ENCODE results near the gene UCN3.

Gene UCN3, protein sequence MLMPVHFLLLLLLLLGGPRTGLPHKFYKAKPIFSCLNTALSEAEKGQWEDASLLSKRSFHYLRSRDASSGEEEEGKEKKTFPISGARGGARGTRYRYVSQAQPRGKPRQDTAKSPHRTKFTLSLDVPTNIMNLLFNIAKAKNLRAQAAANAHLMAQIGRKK

GRCh38 chr10:5364890-5365338 lies at the start of gene UCN3:
TSS of gene UCN3 (plus strand) at chr10:5364966. CDS start at chr10:5373721, 8,755 bp downstream.
- DNase-seq (ENCODE audit: low read depth), result no peak

- peak; percentile 79 for DNase-seq (ENCODE audit: low read depth)
Measured at GRCh38 chr10:5317547-5318107, 47.1 kb upstream of the UCN3 start.

DNA sequence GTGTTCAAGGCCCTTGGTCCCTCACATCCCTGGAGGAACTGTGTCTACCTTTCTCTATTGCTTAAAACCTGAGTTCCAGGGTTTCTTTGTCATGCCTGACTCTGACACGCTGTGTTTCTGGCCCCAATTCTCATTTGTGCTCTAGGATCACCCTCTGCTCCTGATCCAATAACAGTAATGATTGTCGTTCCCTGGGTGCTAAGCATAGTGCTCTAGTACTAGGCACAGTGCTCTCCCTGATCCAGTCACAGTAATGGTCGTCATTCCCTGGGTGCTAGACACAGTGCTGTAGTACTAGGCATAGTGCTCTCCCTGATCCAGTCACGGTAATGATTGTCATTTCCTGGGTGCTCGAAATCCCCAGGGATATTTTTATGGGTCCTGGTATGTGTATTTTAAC lies 46.6 kb upstream of the UCN3 start:
- DNase-seq (ENCODE audit: low read depth), result no peak

DNA sequence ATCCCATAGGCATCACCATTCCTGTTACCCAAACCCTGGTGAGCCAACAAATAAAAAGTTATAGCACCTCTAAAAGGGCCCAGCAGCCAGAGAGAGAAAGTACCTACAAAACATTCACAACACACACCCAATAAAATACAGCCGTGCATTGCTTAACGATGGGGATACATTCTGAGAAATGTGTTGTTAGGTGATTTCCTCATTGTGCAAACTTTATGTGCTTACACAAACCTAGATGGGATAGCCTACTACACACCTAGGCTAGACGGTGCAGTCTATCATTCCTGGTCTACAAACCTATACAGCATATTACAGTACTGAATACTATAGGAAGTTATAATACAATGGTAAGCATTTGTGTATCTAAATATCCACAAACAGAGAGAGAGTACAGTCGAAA lies 44.9 kb upstream of the UCN3 start:
- no peak for DNase-seq (ENCODE audit: low read depth)

DNA sequence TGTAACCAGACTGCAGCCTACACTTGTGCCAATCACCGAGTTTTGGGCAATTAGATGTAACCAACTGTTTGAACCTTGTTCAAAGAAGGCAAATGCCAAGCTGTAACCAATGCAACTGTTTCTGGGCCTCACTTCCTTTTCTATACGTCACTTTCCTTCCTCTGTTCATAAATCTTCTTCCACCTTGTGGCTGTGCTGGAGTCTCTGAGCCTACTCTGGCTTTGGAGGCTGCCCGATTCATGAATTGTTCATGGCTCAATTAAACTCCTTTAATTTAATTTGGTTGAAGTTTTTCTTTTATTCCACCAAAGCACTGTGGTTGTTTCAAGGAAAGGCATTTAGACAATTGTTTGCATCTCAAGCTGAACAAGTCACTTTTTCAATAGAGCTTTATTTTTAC lies 43.5 kb upstream of the UCN3 start:
- DNase-seq (ENCODE audit: low read depth), result no peak

- DNase-seq (ENCODE audit: low read depth), result no peak
Measured at GRCh38 chr10:5323446-5323845, 41.3 kb upstream of the UCN3 start.

GRCh38 chr10:5325076-5325475 lies 39.7 kb upstream of the UCN3 start:
- DNase-seq (ENCODE audit: low read depth), result no peak

- DNase-seq (ENCODE audit: low read depth), result no peak
Measured at GRCh38 chr10:5334196-5334880, 30.4 kb upstream of the UCN3 start.

DNA sequence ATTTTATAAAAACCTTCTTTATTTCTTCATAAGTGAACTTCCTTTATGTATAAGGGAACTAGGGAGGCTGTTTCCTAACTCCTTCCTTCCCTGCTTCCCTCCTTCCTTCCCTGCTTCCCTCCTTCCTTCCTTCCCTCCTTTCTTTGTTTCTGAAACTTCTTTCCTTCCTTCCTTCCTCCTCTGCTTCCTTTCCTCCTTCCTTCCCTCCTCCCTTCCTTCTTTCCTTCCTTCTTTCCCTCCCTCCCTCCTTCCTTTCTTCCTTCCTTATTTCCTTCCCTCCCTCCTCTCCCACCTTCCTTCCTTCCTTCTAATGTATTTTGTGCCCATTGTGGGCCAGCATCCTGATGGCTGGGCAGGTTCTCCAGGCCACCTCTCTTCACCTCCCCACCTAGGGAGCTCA lies 26.8 kb upstream of the UCN3 start:
- no peak for DNase-seq (ENCODE audit: low read depth)

- no peak for DNase-seq (ENCODE audit: low read depth)
Measured at GRCh38 chr10:5343092-5343491, 21.7 kb upstream of the UCN3 start.

- DNase-seq (ENCODE audit: low read depth), result no peak
Measured at GRCh38 chr10:5343561-5343960, 21.2 kb upstream of the UCN3 start.

DNA sequence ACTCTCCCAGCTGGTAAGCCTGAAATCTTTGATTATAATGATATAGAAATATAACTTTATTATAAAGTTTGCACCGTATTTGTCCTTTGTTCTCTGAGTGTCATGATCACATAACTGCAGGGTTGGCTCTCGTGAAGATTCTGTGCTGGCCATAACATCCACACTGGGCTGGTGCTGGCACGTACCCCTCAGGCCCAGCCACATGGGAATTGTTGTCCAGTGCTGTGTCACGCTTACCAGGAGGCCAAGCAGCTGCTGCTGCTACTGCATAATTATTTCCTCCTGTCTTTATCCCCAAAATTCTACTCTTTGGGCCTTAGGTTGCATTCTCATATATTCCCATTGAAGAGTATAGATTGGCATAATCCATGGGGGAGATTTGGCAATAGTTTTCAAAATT lies 20.8 kb upstream of the UCN3 start:
- no peak for DNase-seq (ENCODE audit: low read depth)

- DNase-seq (ENCODE audit: low read depth), result no peak
Measured at GRCh38 chr10:5344746-5345145, 20.0 kb upstream of the UCN3 start.

DNA sequence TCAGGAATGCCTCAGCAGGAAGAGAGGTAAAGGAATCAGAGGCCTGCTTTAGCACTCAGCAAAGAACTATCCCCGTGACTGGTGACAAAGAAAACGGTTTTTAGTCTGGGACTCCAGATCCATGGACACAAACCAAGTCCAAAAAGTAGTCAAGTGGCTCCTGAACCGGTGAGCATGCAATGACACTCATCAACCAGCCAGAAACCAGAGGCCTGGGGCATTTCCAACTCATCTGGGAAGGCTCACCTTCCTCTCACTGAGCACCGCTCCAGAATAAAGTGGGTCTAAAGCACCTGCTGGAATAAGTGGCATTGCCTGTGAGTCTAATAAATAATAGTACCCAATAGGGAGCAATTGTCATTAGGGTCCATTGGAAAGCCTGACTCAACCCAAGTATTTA lies 17.9 kb upstream of the UCN3 start:
- DNase-seq (ENCODE audit: low read depth), result no peak

GRCh38 chr10:5349362-5349761 lies 15.4 kb upstream of the UCN3 start:
- no peak for DNase-seq (ENCODE audit: low read depth)

- DNase-seq (ENCODE audit: low read depth), result no peak
Measured at GRCh38 chr10:5354068-5354467, 10.7 kb upstream of the UCN3 start.

GRCh38 chr10:5355594-5356301 lies 9.0 kb upstream of the UCN3 start:
- DNase-seq (ENCODE audit: low read depth), result no peak

- DNase-seq (ENCODE audit: low read depth), result no peak
Measured at GRCh38 chr10:5356302-5356763, 8.4 kb upstream of the UCN3 start.

DNA sequence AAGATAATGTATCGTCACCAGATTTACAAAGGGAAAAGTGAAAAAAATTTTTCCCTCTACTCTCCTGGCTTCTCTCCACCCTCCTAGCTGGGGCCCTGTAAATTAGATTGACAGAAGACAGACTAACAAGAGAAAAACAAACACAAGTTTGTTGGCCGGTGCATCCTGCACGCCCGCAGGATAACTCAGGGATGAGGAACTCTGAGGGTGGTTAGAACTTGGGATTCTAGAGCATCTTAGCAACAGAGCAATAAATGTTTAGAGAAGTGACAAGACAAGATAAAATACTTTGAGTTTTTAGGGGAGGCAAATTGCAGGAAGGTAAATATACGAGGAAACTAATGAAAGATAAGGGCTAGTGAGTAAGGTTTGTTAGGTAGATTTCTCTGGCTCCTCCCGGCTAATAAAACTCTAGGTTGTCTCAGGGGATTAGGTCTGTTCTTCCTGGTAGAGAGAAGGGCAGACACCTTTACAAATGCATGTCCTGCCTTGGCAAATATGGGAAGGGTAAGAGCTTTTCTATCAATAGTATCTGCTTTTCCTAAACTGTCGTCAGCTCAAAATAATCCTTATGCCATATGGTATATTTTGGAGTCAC lies 4.3 kb upstream of the UCN3 start:
- DNase-seq (ENCODE audit: low read depth), result no peak

- no peak for DNase-seq (ENCODE audit: low read depth)
Measured at GRCh38 chr10:5361966-5362365, 2.8 kb upstream of the UCN3 start.

GRCh38 chr10:5362873-5363272 lies 1.9 kb upstream of the UCN3 start:
- DNase-seq (ENCODE audit: low read depth), result no peak

- DNase-seq (ENCODE audit: low read depth), result no peak
Measured at GRCh38 chr10:5364374-5364773, 392 bp upstream of the UCN3 start.

DNA sequence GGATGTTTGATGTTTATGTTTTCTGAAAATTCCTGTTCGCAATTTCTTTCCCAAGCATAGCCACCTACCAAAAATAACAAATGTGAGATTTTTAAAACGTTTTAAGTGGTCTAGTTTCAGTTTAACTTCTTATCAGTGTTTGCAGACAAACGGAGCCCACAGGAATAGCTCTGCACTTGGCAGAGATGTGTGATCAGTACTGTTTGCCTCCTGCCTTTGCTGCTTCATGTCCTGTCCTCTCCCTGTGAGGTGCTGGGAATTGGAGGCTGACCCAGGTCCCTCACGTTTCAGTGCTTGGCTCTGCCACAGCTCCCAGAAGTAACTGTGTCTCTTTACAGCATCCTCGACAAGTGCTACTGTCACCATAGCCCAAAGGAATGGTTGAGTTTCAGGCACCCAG lies 1.2 kb downstream of the UCN3 start:
- no peak for DNase-seq (ENCODE audit: low read depth)

Data from activated T-cell treated with anti-CD3 and anti-CD28 coated beads for 24 hours (primary cell).